ENCODE measurements around the gene CAMSAP2.

DNA sequence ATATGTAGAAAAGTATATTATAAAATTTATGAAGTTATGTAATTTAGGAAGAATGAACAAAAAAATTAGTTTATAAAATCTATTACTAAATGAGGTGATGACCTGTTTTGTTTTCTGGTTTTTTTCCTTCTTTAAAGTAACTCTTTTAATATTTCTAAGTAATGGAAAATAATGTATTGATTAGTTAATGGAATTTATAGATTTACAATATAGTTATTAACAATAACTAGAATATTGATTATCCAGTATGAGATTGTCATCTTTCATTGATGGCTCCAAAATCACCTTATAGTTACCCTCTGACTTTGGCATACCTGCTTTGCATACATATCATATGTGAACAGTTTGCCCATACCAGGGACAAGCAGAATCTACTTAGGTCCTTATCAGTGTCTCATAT lies 23.4 kb downstream of the CAMSAP2 start:
- TF ChIP-seq, protein P1, sequence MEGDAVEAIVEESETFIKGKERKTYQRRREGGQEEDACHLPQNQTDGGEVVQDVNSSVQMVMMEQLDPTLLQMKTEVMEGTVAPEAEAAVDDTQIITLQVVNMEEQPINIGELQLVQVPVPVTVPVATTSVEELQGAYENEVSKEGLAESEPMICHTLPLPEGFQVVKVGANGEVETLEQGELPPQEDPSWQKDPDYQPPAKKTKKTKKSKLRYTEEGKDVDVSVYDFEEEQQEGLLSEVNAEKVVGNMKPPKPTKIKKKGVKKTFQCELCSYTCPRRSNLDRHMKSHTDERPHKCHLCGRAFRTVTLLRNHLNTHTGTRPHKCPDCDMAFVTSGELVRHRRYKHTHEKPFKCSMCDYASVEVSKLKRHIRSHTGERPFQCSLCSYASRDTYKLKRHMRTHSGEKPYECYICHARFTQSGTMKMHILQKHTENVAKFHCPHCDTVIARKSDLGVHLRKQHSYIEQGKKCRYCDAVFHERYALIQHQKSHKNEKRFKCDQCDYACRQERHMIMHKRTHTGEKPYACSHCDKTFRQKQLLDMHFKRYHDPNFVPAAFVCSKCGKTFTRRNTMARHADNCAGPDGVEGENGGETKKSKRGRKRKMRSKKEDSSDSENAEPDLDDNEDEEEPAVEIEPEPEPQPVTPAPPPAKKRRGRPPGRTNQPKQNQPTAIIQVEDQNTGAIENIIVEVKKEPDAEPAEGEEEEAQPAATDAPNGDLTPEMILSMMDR (IDR thresholded peaks at IDR 0.05): no peak
- no peak for TF ChIP-seq EP300 (IDR thresholded peaks at IDR 0.05)
- no peak for TF ChIP-seq POLR2AphosphoS5 (IDR thresholded peaks at IDR 0.05)
- no peak for TF ChIP-seq POLR2A (IDR thresholded peaks at IDR 0.05)

Data from upper lobe of left lung (tissue), 4 donors.